ENCODE measurements around the gene CABCOCO1.

The CABCOCO1 gene

DNA sequence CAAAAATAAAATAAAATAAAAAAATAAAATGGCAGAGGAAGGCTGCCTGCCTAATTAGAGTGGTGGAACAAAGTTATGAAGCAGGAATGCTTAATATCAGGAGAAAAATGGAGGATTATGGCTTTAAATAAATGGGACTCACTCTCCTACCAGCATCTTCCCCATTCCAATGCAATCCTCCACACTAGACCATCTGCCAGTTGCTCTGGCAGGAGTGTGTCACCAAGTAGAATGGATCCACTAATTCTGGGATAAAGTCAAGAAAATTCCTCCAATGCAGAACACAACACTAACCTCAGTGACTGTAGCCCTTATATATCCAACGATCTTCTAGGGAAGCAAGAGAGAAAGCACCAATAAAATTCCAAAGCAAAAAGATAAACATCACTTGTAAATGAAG, 126.3 kb downstream of the CABCOCO1 start:
- H3K27me3 ChIP-seq (ENCODE audit: low read depth, low read length), result no peaks in the 10 kb centered on the region
- no peaks in the 10 kb centered on the region for H3K36me3 ChIP-seq (replicated peaks; ENCODE audit: low read depth, low read length)
- H4K20me1 ChIP-seq (ENCODE audit: insufficient read depth, low read length), result no peaks in the 10 kb centered on the region
- no peak overlapping the region for H3K9ac ChIP-seq (ENCODE audit: low read length)
- no peaks in the 10 kb centered on the region for H3K9me3 ChIP-seq (ENCODE audit: insufficient read depth, low read length)
- H3K4me2 ChIP-seq (ENCODE audit: low read length), result no peak overlapping the region
- H3K27ac ChIP-seq (ENCODE audit: low read length), result no peak overlapping the region
- H3K79me2 ChIP-seq (ENCODE audit: low read length), result no peaks in the 10 kb centered on the region
- TF ChIP-seq CTCF (IDR thresholded peaks at IDR 0.05; ENCODE audit: low read depth, low read length), result no peak
- no peak for TF ChIP-seq EZH2phosphoT487 (IDR thresholded peaks at IDR 0.05; ENCODE audit: low read depth)
- no peak overlapping the region for H2AFZ ChIP-seq (ENCODE audit: low read depth, low read length)
- no peak overlapping the region for H3K4me3 ChIP-seq (ENCODE audit: low read length)
- no peaks in the 10 kb centered on the region for H3K4me1 ChIP-seq (ENCODE audit: low read length)

DNA sequence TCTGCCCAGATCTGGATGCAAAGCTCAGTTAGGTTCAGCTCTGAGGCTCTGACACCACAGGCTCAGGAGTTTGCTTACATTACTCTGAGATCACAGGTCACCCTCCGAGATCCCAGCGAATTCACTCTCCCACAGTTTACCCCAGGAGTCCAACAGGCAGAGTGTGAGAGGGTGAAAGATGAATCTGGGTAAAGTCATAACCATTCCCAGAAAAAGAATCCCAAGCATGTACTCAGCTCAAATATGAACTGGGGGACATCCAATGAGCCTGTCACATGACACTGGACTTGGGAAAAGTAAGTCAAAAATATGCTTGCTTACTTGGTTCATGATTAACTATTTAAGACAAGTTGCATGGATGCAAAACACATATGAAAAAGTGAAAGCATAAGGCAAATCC, 128.5 kb downstream of the CABCOCO1 start:
- Histone ChIP-seq H3K27ac (ENCODE audit: low read length) (no peak overlapping the region), H3K9me3 (ENCODE audit: insufficient read depth, low read length) (no peaks in the 10 kb centered on the region), H3K4me3 (ENCODE audit: low read length) (no peak overlapping the region), H3K27me3 (ENCODE audit: low read depth, low read length) (no peaks in the 10 kb centered on the region), H3K36me3 (replicated peaks; ENCODE audit: low read depth, low read length) (no peaks in the 10 kb centered on the region), H3K4me2 (ENCODE audit: low read length) (no peak overlapping the region), H3K9ac (ENCODE audit: low read length) (no peak overlapping the region), H2AFZ (ENCODE audit: low read depth, low read length) (no peak overlapping the region), H3K4me1 (ENCODE audit: low read length) (no peaks in the 10 kb centered on the region), H4K20me1 (ENCODE audit: insufficient read depth, low read length) (no peaks in the 10 kb centered on the region), H3K79me2 (ENCODE audit: low read length) (no peaks in the 10 kb centered on the region)
- TF ChIP-seq EZH2phosphoT487 (IDR thresholded peaks at IDR 0.05; ENCODE audit: low read depth) (no peak), CTCF (IDR thresholded peaks at IDR 0.05; ENCODE audit: low read depth, low read length) (no peak)

- Histone ChIP-seq H3K27me3 (ENCODE audit: low read depth, low read length) (no peaks in the 10 kb centered on the region), H3K4me3 (ENCODE audit: low read length) (no peak overlapping the region), H3K4me2 (ENCODE audit: low read length) (no peak overlapping the region), H4K20me1 (ENCODE audit: insufficient read depth, low read length) (no peaks in the 10 kb centered on the region), H3K27ac (ENCODE audit: low read length) (no peak overlapping the region), H3K4me1 (ENCODE audit: low read length) (no peaks in the 10 kb centered on the region), H3K9ac (ENCODE audit: low read length) (no peak overlapping the region), H3K9me3 (ENCODE audit: insufficient read depth, low read length) (no peaks in the 10 kb centered on the region), H2AFZ (ENCODE audit: low read depth, low read length) (no peak overlapping the region), H3K36me3 (replicated peaks; ENCODE audit: low read depth, low read length) (no peaks in the 10 kb centered on the region), H3K79me2 (ENCODE audit: low read length) (no peaks in the 10 kb centered on the region)
- TF ChIP-seq EZH2phosphoT487 (IDR thresholded peaks at IDR 0.05; ENCODE audit: low read depth) (no peak), CTCF (IDR thresholded peaks at IDR 0.05; ENCODE audit: low read depth, low read length) (no peak)
Observed at GRCh38 chr10:61792097-61792716, 129.5 kb downstream of the CABCOCO1 start.

DNA sequence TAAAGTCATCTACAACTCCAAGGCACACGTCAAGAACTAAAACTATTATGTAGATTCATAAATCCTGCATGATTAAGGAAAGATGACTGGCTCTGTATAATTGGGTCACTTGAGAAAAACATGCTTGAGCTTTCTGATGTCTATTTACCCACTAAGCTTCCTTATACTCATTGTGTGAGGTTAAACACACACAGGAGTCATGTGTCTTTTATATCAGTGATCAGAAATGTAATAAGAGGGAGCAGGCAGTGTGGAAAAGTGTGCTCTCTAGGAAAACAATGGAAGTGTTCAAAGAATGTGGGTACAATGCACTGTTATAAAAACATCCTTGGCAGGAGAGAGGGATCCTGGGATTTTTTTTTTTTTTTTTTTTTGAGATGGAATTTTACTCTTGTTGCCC, 130.2 kb downstream of the CABCOCO1 start:
- no peak overlapping the region for H3K9ac ChIP-seq (ENCODE audit: low read length)
- H3K36me3 ChIP-seq (replicated peaks; ENCODE audit: low read depth, low read length), result no peaks in the 10 kb centered on the region
- no peak overlapping the region for H3K4me2 ChIP-seq (ENCODE audit: low read length)
- TF ChIP-seq CTCF (IDR thresholded peaks at IDR 0.05; ENCODE audit: low read depth, low read length) (no peak), EZH2phosphoT487 (IDR thresholded peaks at IDR 0.05; ENCODE audit: low read depth) (no peak)
- H3K4me3 ChIP-seq (ENCODE audit: low read length), result no peak overlapping the region
- H3K79me2 ChIP-seq (ENCODE audit: low read length), result no peaks in the 10 kb centered on the region
- no peaks in the 10 kb centered on the region for H3K4me1 ChIP-seq (ENCODE audit: low read length)
- no peak overlapping the region for H2AFZ ChIP-seq (ENCODE audit: low read depth, low read length)
- H4K20me1 ChIP-seq (ENCODE audit: insufficient read depth, low read length), result no peaks in the 10 kb centered on the region
- H3K27me3 ChIP-seq (ENCODE audit: low read depth, low read length), result no peaks in the 10 kb centered on the region
- H3K9me3 ChIP-seq (ENCODE audit: insufficient read depth, low read length), result no peaks in the 10 kb centered on the region
- no peak overlapping the region for H3K27ac ChIP-seq (ENCODE audit: low read length)
